Uterus (tissue), 2 donors: ENCODE data around the gene CYB5R4.

ENCODE experiments used
- CTCF ChIP-seq, 4 experiments: fragments of 200-600 bp in 2 of 4; fragments of 450-650 bp in 2 of 4; sonication (generic) in 2 of 4; IDR thresholded peaks; one replicate each; pipeline ENCODE4 v1.5.1; 2016 to 2019; ENCODE audit warnings: antibody characterized with exemption in 4 of 4, mild to moderate bottlenecking in 2 of 4, moderate library complexity in 1 of 4
- POLR2A ChIP-seq, 2 donors: fragments of 450-650 bp; IDR thresholded peaks; one replicate each; pipeline ENCODE4 v1.6.1; 2016; ENCODE audit warnings: antibody characterized with exemption in 2 of 2, mild to moderate bottlenecking in 1 of 2, moderate library complexity in 1 of 2

- no peak for TF ChIP-seq CTCF (IDR thresholded peaks at IDR 0.05)
- TF ChIP-seq POLR2A (IDR thresholded peaks at IDR 0.05): no peak
Observed at GRCh38 chr6:83846291-83846690, 13.2 kb upstream of the CYB5R4 start.
